Hepatocyte (in vitro differentiated cells): ENCODE data around the gene TMPRSS11F.

Source experiments
- CTCF ChIP-seq: fragments of 200-600 bp; sonication (generic); IDR thresholded peaks from 2 replicates; pipeline ENCODE4 v1.5.1; 2016; ENCODE audit warnings: antibody characterized with exemption, mild to moderate bottlenecking; ENCODE audit not compliant: poor library complexity
- EZH2phosphoT487 ChIP-seq: fragments of 200-600 bp; sonication (generic); IDR thresholded peaks from one replicate; pipeline ENCODE4 v1.6.1; 2018; ENCODE audit warnings: antibody characterized with exemption, mild to moderate bottlenecking, low read depth, moderate library complexity; ENCODE audit not compliant: unreplicated experiment, severe bottlenecking

- TF ChIP-seq CTCF (no peak), EZH2phosphoT487 (no peak)
Observed at GRCh38 chr4:68076194-68076593, 53.5 kb downstream of the TMPRSS11F start.
